HK-2 (cell line): ENCODE data around the gene AHDC1.

Experiments
- DNase-seq: peaks from one replicate; pipeline ENCODE4 v3.0.0-alpha.2; 2018; ENCODE audit not compliant: unreplicated experiment

Gene AHDC1

GRCh38 chr1:27528818-27529703 is 74.9 kb downstream of the AHDC1 start:
- no peak for DNase-seq

- no peak for DNase-seq
Measured at GRCh38 chr1:27527890-27528817, 75.8 kb downstream of the AHDC1 start.

GRCh38 chr1:27527223-27527889 is 76.6 kb downstream of the AHDC1 start:
- no peak for DNase-seq

- no peak for DNase-seq
Measured at GRCh38 chr1:27526569-27527222, 77.2 kb downstream of the AHDC1 start.

- DNase-seq: peak; percentile 49
Measured at GRCh38 chr1:27525296-27526272, 78.4 kb downstream of the AHDC1 start.

GRCh38 chr1:27523337-27524020 is 80.5 kb downstream of the AHDC1 start:
- DNase-seq: no peak

- DNase-seq: no peak
Measured at GRCh38 chr1:27522432-27523336, 81.3 kb downstream of the AHDC1 start.

GRCh38 chr1:27521861-27522431 is 82.0 kb downstream of the AHDC1 start:
- no peak for DNase-seq

GRCh38 chr1:27521336-27521831 is 82.6 kb downstream of the AHDC1 start:
- DNase-seq: no peak

GRCh38 chr1:27520651-27521050 is 83.3 kb downstream of the AHDC1 start:
- DNase-seq: no peak

GRCh38 chr1:27519331-27520258 is 84.3 kb downstream of the AHDC1 start:
- no peak for DNase-seq

- DNase-seq: no peak
Measured at GRCh38 chr1:27518808-27519207, 85.1 kb downstream of the AHDC1 start.

- DNase-seq: no peak
Measured at GRCh38 chr1:27517907-27518718, 85.8 kb downstream of the AHDC1 start.

GRCh38 chr1:27517301-27517700 is 86.6 kb downstream of the AHDC1 start:
- no peak for DNase-seq

- no peak for DNase-seq
Measured at GRCh38 chr1:27515626-27516025, 88.3 kb downstream of the AHDC1 start.

GRCh38 chr1:27513958-27514357 is 90.0 kb downstream of the AHDC1 start:
- DNase-seq: no peak
